IPS-20b (cell line): ENCODE measurements around the gene FZD2.
"Not testable (repeated sequence)": the region's sequence is repeated elsewhere in the genome, so short reads cannot be mapped to it uniquely, and the experiment has no call there.

ENCODE experiments used
- H3K27ac ChIP-seq: one replicate; pipeline ENCODE4 v1.5.1; 2013; ENCODE audit warnings: low read length
- H3K27me3 ChIP-seq: 2 replicates; pipeline ENCODE4 v1.6.1; 2013; ENCODE audit warnings: mild to moderate bottlenecking, low read length, inconsistent platforms; ENCODE audit not compliant: insufficient read depth
- H3K36me3 ChIP-seq: 2 replicates; pipeline ENCODE4 v1.6.1; 2013; ENCODE audit warnings: low read depth, mild to moderate bottlenecking, inconsistent platforms, low read length, moderate library complexity; ENCODE audit not compliant: insufficient read depth
- H3K4me1 ChIP-seq: 2 replicates; pipeline ENCODE4 v1.6.1; 2013; ENCODE audit warnings: mild to moderate bottlenecking, control low read depth, inconsistent platforms, low read length, moderate library complexity; ENCODE audit not compliant: insufficient read depth
- H3K4me3 ChIP-seq: 2 replicates; pipeline ENCODE4 v1.5.1; 2013; ENCODE audit warnings: mild to moderate bottlenecking, low read length, inconsistent platforms
- H3K9ac ChIP-seq: 2 replicates; pipeline ENCODE4 v1.6.1; 2013; ENCODE audit warnings: low read depth, mild to moderate bottlenecking, inconsistent platforms, low read length, moderate library complexity
- H3K9me3 ChIP-seq: 2 replicates; pipeline ENCODE4 v1.6.1; 2013; ENCODE audit warnings: mild to moderate bottlenecking, low read depth, low read length, inconsistent platforms; ENCODE audit not compliant: insufficient read depth

The FZD2 gene

GRCh38 chr17:44564429-44564828 is 7.1 kb downstream of the FZD2 start:
- H3K9ac ChIP-seq = no peak overlapping the region
- H3K27ac ChIP-seq = no peak overlapping the region
- H3K36me3 ChIP-seq = no peaks in the 10 kb centered on the region
- peaks cover 41% of the 10 kb centered on the region for H3K27me3 ChIP-seq
- no peak overlapping the region for H3K4me3 ChIP-seq
- peaks cover 6% of the 10 kb centered on the region; the same call in 1 of the 2 replicates for H3K9me3 ChIP-seq
- peaks cover 20% of the 10 kb centered on the region for H3K4me1 ChIP-seq

DNA sequence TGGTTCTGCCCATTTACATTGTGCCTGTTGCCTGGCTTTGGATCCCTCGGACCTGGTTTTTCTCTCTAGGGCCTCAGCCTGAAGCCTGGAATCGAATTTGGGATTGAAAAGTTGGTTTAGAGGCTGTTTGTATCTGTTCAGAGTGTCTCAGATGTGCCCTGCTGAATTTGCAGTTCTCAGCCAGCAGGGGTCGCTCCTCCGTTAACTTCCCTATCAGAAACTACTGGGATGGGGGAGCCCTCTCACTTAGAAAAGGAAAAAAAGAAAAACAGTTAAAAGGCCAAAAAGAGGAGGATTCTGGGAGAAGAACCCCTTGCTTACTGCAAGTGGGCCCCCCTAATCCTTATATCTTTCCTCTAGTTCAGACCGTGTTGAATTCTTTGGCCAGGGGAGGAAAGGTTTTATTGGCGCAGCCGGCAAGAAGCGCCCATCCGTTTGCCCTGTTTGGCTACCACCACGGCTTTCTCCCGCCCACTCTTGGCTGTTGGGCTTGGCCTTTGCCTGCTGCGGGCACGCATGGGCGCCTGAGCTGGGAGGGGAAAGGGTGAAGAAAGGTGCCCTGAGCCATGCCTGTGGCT is 8.7 kb downstream of the FZD2 start:
- Histone ChIP-seq H3K27ac (no peak overlapping the region), H3K36me3 (no peaks in the 10 kb centered on the region), H3K4me1 (peaks cover 18% of the 10 kb centered on the region), H3K9ac (no peak overlapping the region), H3K4me3 (no peak overlapping the region), H3K27me3 (peaks cover 26% of the 10 kb centered on the region), H3K9me3 (peaks cover 6% of the 10 kb centered on the region; the same call in 1 of the 2 replicates)

DNA sequence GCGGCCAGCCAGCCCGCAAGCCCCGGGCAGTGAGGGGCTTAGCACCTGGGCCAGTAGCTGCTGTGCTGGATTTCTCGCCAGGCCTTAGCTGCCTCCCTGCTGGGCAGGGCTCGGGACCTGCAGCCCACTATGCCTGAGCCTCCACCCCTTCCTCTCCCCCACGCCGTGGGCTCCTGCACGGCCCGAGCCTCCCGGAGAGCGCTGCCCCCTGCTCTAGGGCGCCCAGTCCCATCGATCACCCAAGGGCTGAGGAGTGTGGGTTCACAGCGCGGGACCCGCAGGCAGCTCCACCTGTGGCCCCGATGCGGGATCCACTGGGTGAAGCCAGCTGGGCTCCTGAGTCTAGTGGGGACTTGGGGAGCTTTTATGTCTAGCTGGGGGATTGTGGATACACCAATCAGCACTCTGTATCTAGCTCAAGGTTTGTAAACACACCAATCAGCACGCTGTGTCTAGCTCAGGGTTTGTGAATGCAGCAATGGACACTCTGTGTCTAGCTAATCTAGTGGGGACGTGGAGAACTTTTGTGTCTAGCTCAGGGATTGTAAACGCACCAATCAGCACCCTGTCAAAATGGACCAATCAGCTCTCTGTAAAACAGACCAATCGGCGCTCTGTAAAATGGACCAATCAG is 11.1 kb downstream of the FZD2 start:
- not testable (repeated sequence) for H3K9ac ChIP-seq, H3K4me1 ChIP-seq, H3K27ac ChIP-seq, H3K27me3 ChIP-seq, H3K4me3 ChIP-seq, H3K36me3 ChIP-seq, H3K9me3 ChIP-seq

DNA sequence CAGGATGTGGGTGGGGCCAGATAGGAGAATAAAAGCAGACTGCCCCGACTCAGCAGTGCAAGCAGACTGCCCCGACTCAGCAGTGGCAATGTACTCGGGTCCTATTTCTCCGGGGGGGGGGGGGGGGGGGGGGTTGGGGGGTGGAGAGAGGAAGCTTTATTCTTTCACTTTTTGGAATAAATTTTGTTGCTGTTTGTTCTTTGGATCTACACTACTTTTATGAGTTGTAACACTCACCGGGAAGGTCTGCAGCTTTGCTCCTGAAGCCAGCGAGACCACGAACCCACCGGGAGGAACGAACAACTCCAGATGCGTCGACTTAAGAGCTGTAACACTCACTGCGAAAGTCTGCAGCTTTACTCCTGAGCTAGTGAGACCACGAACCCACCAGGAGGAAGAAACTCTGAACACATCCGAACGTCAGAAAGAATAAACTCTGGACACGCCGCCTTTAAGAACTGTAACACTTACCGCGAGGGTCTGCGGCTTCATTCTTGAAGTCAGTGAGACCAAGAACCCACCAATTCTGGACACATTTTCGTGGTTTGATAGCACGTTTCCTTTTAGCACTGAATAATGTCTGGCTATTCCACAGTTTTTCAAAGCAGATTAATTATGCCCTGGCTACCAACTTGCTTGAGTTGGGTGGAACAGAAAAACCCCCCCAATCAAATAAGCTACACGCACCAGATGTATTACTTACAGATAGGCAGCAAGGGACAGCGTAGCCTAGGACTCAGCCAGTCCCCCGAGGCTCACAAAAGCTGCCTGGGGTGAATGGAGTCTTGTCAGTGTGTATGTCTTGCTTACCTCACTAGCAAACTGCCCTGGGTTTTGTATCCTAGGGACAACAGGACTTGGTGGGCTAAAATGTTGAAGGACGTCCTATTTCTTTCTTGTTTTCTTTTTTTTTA is 11.9 kb downstream of the FZD2 start:
- H3K9ac ChIP-seq = no peak overlapping the region
- no peaks in the 10 kb centered on the region for H3K36me3 ChIP-seq
- no peaks in the 10 kb centered on the region for H3K27me3 ChIP-seq
- no peak overlapping the region for H3K27ac ChIP-seq
- H3K4me3 ChIP-seq = no peak overlapping the region
- peaks cover 6% of the 10 kb centered on the region; the same call in 1 of the 2 replicates for H3K9me3 ChIP-seq
- H3K4me1 ChIP-seq = no peaks in the 10 kb centered on the region

GRCh38 chr17:44572801-44573200 is 15.5 kb downstream of the FZD2 start:
- H3K9ac ChIP-seq = no peak overlapping the region
- no peak overlapping the region for H3K27ac ChIP-seq
- no peaks in the 10 kb centered on the region for H3K27me3 ChIP-seq
- no peaks in the 10 kb centered on the region for H3K4me1 ChIP-seq
- no peak overlapping the region for H3K4me3 ChIP-seq
- no peaks in the 10 kb centered on the region for H3K9me3 ChIP-seq
- no peaks in the 10 kb centered on the region for H3K36me3 ChIP-seq

GRCh38 chr17:44575403-44575802 is 18.1 kb downstream of the FZD2 start:
- Histone ChIP-seq H3K36me3 (no peaks in the 10 kb centered on the region), H3K27ac (no peak overlapping the region), H3K9ac (no peak overlapping the region), H3K27me3 (no peaks in the 10 kb centered on the region), H3K4me1 (no peaks in the 10 kb centered on the region), H3K9me3 (no peaks in the 10 kb centered on the region), H3K4me3 (no peak overlapping the region)

GRCh38 chr17:44578947-44579346 is 21.7 kb downstream of the FZD2 start:
- Histone ChIP-seq H3K9me3 (no peaks in the 10 kb centered on the region), H3K9ac (no peak overlapping the region), H3K27me3 (no peaks in the 10 kb centered on the region), H3K27ac (no peak overlapping the region), H3K4me1 (no peaks in the 10 kb centered on the region), H3K4me3 (no peak overlapping the region), H3K36me3 (no peaks in the 10 kb centered on the region)

GRCh38 chr17:44581868-44582267 is 24.6 kb downstream of the FZD2 start:
- no peak overlapping the region for H3K9ac ChIP-seq
- H3K9me3 ChIP-seq = no peaks in the 10 kb centered on the region
- H3K4me1 ChIP-seq = no peaks in the 10 kb centered on the region
- H3K4me3 ChIP-seq = no peak overlapping the region
- H3K36me3 ChIP-seq = no peaks in the 10 kb centered on the region
- H3K27ac ChIP-seq = no peak overlapping the region
- H3K27me3 ChIP-seq = no peaks in the 10 kb centered on the region

- Histone ChIP-seq H3K27ac (no peak overlapping the region), H3K9ac (no peak overlapping the region), H3K27me3 (no peaks in the 10 kb centered on the region), H3K36me3 (no peaks in the 10 kb centered on the region), H3K9me3 (no peaks in the 10 kb centered on the region), H3K4me1 (no peaks in the 10 kb centered on the region), H3K4me3 (no peak overlapping the region)
Measured at GRCh38 chr17:44584443-44584842, 27.2 kb downstream of the FZD2 start.

GRCh38 chr17:44585315-44585714 is 28.0 kb downstream of the FZD2 start:
- Histone ChIP-seq H3K9ac (no peak overlapping the region), H3K27me3 (no peaks in the 10 kb centered on the region), H3K27ac (no peak overlapping the region), H3K36me3 (no peaks in the 10 kb centered on the region), H3K4me1 (no peaks in the 10 kb centered on the region), H3K9me3 (no peaks in the 10 kb centered on the region), H3K4me3 (no peak overlapping the region)

DNA sequence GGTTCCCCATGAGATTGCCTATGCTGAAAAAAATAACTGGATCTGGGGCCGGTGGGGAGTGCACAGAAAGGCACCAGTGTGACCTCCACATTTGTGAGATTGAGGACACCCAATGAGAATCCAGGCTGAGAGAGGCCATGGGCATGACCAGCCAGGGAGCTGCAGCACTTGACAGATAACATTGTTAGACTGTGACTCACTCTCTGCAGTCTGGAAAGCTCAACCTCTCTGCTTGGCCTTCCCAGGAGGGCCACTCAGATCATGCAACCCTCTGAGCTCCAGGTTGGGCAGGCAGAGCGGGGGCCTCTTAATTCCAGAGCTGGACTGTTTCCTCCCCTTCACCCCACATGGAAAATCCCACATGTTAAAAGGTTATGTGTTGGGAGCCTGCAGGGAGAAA is 30.1 kb downstream of the FZD2 start:
- Histone ChIP-seq H3K9ac (no peak overlapping the region), H3K36me3 (no peaks in the 10 kb centered on the region), H3K9me3 (no peaks in the 10 kb centered on the region), H3K4me1 (no peaks in the 10 kb centered on the region), H3K4me3 (no peak overlapping the region), H3K27ac (no peak overlapping the region), H3K27me3 (no peaks in the 10 kb centered on the region)
